Measurements from ENCODE around the gene SGMS1.
"Not testable (repeated sequence)": the region's sequence is repeated elsewhere in the genome, so short reads cannot be mapped to it uniquely, and the experiment has no call there.

Gene SGMS1

GRCh38 chr10:50360077-50360850 is 263.5 kb downstream of the SGMS1 start:
- no peak for DNase-seq

DNA sequence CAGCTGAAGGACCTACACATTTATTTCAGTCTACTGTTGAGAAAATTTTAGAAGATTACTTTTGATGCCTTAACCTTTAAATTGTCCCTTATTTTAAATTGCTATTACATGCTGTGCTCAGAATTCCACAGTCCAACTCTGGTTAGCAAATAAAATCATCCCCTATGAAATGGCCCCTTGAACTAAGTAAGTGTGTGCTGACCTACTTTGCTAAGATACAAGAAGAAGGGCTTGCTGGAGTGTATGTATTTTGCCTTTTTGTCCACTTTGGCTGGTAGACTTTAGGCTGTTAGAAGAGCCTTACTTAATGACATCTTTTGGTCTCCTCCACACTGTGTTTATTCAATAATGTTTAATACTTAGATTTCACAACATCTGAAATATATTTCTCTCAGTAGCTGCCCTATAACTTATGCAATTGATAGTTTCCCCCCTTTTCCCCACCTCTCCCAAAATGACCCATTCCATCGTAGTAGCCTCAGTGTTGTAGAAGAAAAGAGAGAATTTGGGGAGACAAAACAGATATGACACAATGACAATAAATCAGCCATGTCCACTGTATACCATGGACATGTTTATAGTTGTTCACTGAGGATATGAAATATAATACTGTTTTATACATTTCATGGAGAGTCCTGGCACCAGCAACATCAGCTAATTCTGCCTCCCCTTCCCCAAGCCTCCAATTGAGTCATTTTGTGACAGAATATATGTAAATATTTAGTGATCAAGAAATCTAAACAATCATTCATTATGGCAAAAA is 264.6 kb downstream of the SGMS1 start:
- no peak for DNase-seq

DNA sequence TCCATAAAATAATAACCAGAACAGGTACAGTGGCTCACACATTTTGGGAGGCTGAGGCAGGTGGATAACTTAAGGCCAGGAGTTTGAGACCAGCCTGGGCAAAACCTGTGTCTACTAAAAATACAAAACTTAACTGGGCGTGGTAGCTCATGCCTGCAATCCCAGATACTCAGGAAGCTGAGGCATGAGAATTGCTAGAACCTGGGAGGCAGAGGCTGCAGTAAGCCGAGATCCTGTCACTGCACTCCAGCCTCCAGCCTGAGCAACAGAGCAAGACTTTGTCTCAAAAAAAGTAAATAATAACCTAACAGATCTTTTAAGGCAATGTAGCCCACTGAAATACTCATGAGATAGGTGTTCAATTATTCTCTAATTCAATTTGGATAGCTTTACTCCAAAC is 265.3 kb downstream of the SGMS1 start:
- no peak for DNase-seq

DNA sequence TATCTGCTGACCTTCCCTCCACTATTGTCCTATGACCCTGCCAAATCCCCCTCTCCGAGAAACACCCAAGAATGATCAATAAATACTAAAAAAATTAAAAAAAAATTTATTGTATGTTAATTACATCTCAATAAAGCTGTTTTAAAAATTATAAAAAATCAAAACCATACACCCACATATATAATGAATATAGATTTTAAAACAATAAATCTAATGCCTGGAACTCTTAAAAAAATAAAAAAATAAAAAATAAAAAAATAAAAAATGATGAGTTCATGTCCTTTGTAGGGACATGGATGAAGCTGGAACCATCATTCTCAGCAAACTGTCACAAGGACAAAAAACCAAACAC is 267.3 kb downstream of the SGMS1 start:
- not testable (repeated sequence) for DNase-seq

DNA sequence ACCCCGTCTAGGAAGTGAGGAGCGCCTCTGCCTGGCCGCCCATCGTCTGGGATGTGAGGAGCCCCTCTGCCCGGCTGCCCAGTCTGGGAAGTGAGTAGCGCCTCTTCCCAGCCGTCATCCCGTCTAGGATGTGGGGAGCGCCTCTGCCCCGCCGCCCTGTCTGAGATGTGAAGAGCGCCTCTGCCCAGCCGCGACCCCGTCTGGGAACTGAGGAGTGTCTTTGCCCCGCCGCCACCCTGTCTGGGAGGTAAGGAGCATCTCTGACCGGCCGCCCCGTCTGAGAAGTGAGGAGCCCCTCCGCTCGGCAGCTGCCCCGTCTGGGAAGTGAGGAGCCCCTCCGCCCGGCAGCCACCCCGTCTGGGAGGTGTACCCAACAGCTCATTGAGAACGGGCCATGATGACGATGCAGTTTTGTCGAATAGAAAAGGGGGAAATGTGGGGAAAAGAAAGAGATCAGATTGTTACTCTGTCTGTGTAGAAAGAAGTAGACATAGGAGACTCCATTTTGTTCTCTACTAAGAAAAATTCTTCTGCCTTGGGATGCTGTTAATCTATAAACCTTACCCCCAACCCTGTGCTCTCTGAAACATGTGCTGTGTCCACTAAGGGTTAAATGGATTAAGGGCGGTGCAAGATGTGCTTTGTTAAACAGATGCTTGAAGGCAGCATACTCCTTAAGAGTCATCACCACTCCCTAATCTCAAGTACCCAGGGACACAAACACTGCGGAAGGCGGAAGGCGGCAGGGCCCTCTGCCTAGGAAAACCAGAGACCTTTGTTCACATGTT is 267.9 kb downstream of the SGMS1 start:
- not testable (repeated sequence) for DNase-seq

DNA sequence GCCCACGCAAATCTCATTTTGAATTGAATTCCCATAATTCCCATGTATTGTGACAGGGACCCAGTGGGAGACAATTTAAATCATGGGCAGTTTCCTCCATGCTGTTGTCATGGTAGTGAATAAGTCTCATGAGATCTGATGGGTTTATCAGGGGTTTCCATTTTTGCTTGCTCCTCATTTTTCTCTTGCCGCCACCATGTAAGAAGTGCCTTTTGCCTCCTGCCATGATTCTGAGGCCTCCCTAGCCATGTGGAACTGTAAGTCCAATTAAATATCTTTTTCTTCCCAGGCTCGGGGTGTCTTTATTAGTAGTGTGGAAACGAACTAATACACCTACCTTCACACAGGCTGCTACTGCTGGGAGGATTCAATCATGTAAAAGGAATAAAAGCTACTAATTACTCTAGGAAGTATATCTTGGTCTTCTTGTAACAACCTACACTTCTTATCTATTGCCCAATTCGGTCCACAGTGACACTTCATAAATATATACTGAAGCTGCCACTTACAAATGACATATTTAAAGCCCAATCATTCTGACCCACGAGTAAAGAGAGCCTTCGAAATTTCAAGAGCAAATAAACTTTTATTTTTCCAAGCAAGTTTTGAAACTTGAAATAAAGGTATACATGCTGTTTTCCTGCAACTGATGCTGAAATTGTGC is 272.1 kb downstream of the SGMS1 start:
- DNase-seq, result no peak

GRCh38 chr10:50350366-50350765 is 273.4 kb downstream of the SGMS1 start:
- DNase-seq, result no peak

GRCh38 chr10:50349554-50349953 is 274.2 kb downstream of the SGMS1 start:
- DNase-seq, result no peak

- no peak for DNase-seq
Observed at GRCh38 chr10:50347394-50347802, 276.4 kb downstream of the SGMS1 start.

GRCh38 chr10:50346942-50347341 is 276.8 kb downstream of the SGMS1 start:
- DNase-seq, result no peak

- no peak for DNase-seq
Observed at GRCh38 chr10:50345545-50345944, 278.2 kb downstream of the SGMS1 start.

DNA sequence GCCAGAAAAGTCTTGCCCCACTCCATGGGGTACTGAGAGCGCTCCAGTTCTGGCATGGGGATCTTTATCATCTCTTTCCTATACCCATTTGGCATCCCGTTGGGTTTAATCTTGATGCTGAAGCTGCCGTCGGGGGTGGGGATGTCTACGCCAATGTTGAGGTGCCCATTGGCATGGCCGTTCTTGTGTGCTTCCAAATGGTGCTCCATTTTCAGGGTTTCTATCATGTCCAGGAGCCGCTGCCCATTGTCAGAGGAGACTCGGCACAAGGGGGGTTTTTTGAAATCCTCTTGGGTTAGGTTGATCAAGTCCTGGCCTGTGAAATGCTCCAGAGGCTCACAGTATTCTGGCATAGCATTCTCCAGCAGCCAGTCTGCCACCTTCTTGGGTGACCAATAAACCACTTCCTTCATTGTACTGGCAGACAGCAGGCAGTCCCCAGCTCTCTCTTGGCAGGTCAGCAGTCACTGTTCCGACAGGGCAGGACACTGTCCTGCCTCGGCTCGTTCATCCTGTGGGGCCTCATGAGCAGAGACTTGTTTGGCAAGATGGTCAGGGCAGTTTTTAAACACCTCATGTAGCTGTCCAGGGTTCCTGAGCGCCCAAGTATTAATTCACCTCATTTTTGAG is 279.9 kb downstream of the SGMS1 start:
- DNase-seq, result no peak

DNA sequence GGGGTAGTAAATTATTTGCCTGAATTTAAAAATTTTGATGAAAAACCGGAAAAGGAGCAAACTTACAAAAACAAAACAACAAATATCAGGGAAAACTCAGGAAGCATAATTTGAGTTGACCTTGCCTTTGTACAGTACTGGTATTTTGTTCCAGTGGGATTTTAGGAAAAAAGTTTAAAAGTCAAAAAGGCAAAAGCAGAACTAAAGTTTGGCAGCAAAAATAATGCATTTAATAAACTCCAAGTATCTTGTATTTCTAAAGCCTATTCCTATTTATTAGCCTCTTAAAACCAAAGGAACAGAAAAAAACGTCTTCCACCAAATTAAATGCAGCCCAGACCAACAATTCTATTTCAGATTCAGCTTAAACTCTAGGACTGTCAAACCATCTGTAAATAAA is 281.8 kb downstream of the SGMS1 start:
- DNase-seq, result no peak

DNA sequence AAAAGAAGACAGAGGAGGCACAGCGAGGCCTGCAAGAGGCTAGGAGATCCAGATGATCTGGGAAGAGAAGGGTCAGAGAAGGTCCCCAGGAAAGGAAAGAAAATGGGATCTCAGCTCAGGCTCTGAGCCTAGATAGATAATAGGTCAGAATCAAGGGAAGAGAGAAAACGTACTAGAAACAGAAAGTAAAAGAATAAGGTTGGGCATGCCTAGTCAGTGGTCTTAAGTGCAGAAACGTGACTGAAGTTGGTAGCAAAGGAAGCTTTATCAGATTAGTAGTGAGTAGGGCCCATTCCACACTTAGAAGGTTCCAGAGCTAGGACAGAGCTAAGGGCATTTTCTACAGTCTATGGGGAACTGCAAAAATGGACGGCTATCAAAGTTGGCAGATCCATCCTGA is 287.6 kb downstream of the SGMS1 start:
- no peak for DNase-seq

DNA sequence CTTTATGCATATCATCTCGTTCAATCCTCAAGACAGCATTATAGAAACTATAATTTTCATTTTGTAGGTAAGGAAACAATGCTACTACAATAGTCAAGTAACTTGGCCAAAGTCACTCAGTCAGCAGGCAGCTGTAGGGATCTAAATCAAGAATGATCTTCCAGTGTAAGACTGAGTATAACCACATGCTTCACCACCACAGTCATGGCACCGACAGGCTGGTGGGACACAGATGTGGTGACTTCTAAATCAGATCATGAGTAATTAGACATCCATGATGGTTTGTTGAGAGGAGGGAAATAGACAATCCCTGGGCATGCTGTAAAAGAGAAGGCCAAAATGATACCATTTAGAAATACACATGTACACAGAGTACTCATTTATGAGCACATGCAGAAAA is 288.4 kb downstream of the SGMS1 start:
- no peak for DNase-seq

DNA sequence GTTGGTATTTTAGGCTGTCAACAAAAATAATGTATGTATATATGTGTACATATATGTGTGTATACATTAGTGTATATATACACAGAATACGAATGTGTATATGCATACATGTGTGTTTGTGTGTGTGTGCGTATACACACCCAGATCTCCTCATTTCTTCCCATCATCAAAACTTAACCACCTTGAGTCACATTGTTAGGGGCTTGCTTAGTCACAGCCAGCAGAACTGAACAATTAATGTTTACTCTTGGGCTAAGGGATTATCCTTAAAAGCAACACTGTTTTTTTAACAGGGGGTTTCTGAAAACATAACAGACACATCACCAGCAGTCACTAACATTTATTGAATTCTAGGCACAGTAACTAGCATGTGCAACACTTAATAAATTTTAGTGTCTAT is 289.5 kb downstream of the SGMS1 start:
- DNase-seq, result no peak

DNA sequence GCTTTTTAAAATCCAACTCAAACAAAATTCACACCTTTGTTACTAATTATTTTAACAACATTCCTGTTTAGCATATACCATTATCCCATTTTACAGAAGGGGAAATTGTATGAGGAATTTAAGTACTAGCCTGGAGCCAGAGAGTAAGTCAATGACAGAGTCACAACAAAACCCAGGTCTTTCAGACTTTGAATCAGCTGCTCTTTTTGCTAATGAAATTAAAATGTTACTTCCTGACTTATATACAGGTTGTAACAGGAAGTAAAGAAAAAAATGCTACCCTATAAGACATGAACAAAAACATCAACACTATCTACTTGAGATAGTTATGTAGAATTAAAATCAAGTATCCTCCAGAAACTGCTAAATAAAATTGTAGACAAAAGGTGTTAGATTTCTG is 289.9 kb downstream of the SGMS1 start:
- no peak for DNase-seq

- DNase-seq, result no peak
Observed at GRCh38 chr10:50332108-50332842, 291.5 kb downstream of the SGMS1 start.

- DNase-seq, result no peak
Observed at GRCh38 chr10:50331486-50331885, 292.3 kb downstream of the SGMS1 start.

DNA sequence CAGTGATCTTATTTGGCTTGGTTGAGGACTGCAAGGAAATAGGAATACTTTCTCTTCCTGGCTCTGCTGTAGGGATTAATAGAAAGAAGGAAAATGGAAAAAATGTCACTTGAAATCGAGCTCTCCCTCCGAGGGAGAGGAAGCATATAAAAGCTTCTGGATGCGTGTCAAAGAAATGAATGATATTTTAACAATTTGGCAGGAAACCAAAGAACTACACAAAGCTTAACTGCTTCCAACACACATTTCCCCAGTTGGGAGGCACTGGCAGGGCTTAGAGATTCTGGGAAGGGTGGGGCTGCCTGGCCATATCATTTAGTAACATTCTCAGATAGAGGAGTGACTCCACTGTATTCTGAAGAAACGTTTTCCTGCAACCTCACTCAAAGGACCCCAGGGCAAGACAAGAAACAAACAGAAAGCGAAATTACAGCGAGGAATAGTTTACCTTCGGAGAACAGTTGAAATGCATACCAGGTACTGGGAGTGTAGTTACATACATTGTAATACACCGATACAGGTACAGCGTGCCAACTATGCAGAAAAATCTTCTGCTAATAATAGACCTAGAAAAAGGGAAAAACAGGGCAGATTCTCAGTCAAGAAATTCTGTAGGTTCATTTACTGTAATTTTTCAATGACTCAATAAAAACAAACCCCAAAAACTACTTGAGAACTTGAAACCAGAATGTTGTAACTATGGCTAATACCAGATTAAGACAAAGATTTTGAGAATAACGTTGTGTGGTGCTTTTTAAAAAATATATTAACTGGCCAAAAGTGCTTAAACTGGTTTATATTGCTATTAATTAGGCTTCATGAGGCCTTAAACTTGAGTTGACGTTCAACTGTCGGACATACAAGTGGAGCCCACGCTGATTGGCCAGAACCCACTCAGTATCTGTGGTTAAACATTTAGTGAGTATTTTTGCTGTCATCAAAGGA is 296.7 kb downstream of the SGMS1 start:
- DNase-seq, result no peak

- DNase-seq, result no peak
Observed at GRCh38 chr10:50326172-50326555, 297.6 kb downstream of the SGMS1 start.

Data from NCI-H2171 treated with DMSO at 0.1 percent for 48 hours (cell line).